Adrenal gland (tissue), 12 donors: ENCODE results near the gene GZMA. TPM values are rescaled to one million over a fixed set of nuclear protein-coding genes. Genes with fewer than 3 reads are reported as not detected.

Experiments
- DNase-seq, 7 donors: peaks; one replicate each; pipeline ENCODE4 v3.0.0-alpha.2; 2019 to 2020
- H3K27ac ChIP-seq, 5 donors: fragments of 200-600 bp; sonication (generic) in 4 of 5; 1 replicate in 3 of 5; 2 replicates in 2 of 5; pipeline versions ENCODE4 v1.5.1 to v1.8.0; 2016 to 2020; ENCODE audit warnings: mild to moderate bottlenecking in 1 of 5
- H3K27me3 ChIP-seq: fragments of 200-600 bp; 2 replicates; pipeline ENCODE4 v1.8.0; 2021
- H3K36me3 ChIP-seq, 2 donors: fragments of 200-600 bp; replicated peaks in 1 of 2; 1 replicate in 1 of 2; 2 replicates in 1 of 2; pipeline versions ENCODE4 v1.5.1 to v1.8.0; 2018 to 2022
- H3K4me1 ChIP-seq, 2 donors: fragments of 200-600 bp; replicated peaks in 1 of 2; 1 replicate in 1 of 2; 2 replicates in 1 of 2; pipeline versions ENCODE4 v1.5.1 to v1.8.0; 2018 to 2021
- H3K4me3 ChIP-seq, 4 donors: fragments of 200-600 bp; sonication (generic) in 3 of 4; one replicate each; pipeline ENCODE4 v1.5.1; 2016 to 2018
- H3K9me3 ChIP-seq, 3 donors: fragments of 200-600 bp; sonication (generic) in 1 of 3; replicated peaks in 1 of 3; 1 replicate in 2 of 3; 2 replicates in 1 of 3; pipeline versions ENCODE4 v1.5.1 to v1.8.0; 2016 to 2021
- CTCF ChIP-seq, 6 experiments: fragments of 450-650 bp in 4 of 6; fragments of 200-600 bp in 2 of 6; sonication (generic) in 1 of 6; IDR thresholded peaks; 1 replicate in 5 of 6; 2 replicates in 1 of 6; pipeline versions ENCODE4 v1.5.1 to v1.8.0; 2016 to 2021; ENCODE audit warnings: antibody characterized with exemption in 6 of 6, mild to moderate bottlenecking in 2 of 6, moderate library complexity in 1 of 6
- POLR2A ChIP-seq, 2 donors: fragments of 450-650 bp; IDR thresholded peaks; one replicate each; pipeline ENCODE4 v1.6.1; 2017; ENCODE audit warnings: antibody characterized with exemption in 2 of 2, mild to moderate bottlenecking in 2 of 2, moderate library complexity in 1 of 2
- WGBS, 4 donors: extraction: QIAGEN DNeasy Blood & Tissue Kit in 2 of 4; methylation state at CpG; one replicate each; pipeline versions ENCODE4 v1.1.5 to v1.1.7; 2013 to 2017; 5-methylcytosine and 5-hydroxymethylcytosine counted together
- intact Hi-C, 2 donors: fragments of 100-400 bp; cut with DNase I; formaldehyde crosslinking; loops; one replicate each; pipeline versions ENCODE4 v1.14.1 to v1.15.0; 2022 to 2023
- polyA plus RNA-seq, 3 donors: library from polyadenylated mRNA; stranded (reverse); fragments of 200-250 nt in 2 of 3; fragments of 350-450 nt in 1 of 3; fragmentation: Illumina TruSeq in 1 of 3; extraction: RNeasy Lipid Tissue Mini Kit (QIAGEN cat#74804) in 1 of 3; gene quantifications; one replicate each; pipeline ENCODE4 v1.2.3, GENCODE V29; 2013 to 2014
- total RNA-seq, 9 donors: library from RNA; depleted of rRNA in 4 of 9; stranded (reverse); fragments of >200 nt in 4 of 9; fragments of 120-200 nt in 1 of 9; fragmentation: NEBNext Ultra II Directional in 1 of 9; extraction: Animal tissue kit (Norgen Biotek cat#: 25700) in 1 of 9; gene quantifications; one replicate each; pipeline versions ENCODE4 v1.1.0 to v1.2.4, GENCODE V29; 2013 to 2023
- donor health status: healthy with polysubstance abuse.
- donor health status: Bipolar disorder and iron deficiency.
- donor health status: DM: yes; HTN: yes; CAD: no.
- donor health status: DM: no; HTN: no; CAD: no.
- donor health status: DM: no; HTN: no; CAD: no.
- donor health status: DM: yes; HTN: yes; CAD: no.

GZMA gene
- total and polyA plus RNA-seq, 12 donors, result 0.39 to 9.7 (median 1.9) TPM; not detected in 2

- Histone ChIP-seq H3K9me3 (no peaks in the 10 kb centered on the region), H3K36me3 (no peaks in the 10 kb centered on the region), H3K27me3 (no peaks in the 10 kb centered on the region), H3K4me1 (no peaks in the 10 kb centered on the region), H3K4me3 (no peak overlapping the region), H3K27ac (no peak overlapping the region)
- no peak for TF ChIP-seq CTCF (IDR thresholded peaks at IDR 0.05)
- no peak for TF ChIP-seq POLR2A (IDR thresholded peaks at IDR 0.05)
- intact Hi-C loops, result no loop called here
- DNase-seq, result no peak
- WGBS, 4 donors, result 65 to 70% (median 68%) methylated on average over 2 of the region's 2 CpGs
These were observed 38.5 kb upstream of the GZMA start for GRCh38 chr5:55063899-55064298.

- intact Hi-C loops, result no loop called here
These were observed 37.9 kb upstream of the GZMA start for GRCh38 chr5:55064523-55064922.

GRCh38 chr5:55066277-55066676 is 36.2 kb upstream of the GZMA start:
- Histone ChIP-seq H3K36me3 (no peaks in the 10 kb centered on the region), H3K4me1 (no peaks in the 10 kb centered on the region), H3K27me3 (no peaks in the 10 kb centered on the region), H3K27ac (no peak overlapping the region), H3K4me3 (no peak overlapping the region), H3K9me3 (no peaks in the 10 kb centered on the region)
- 90 to 99% (median 96%) methylated on average over 3 of the region's 3 CpGs for WGBS, 4 donors
- intact Hi-C loops, result no loop called here
- TF ChIP-seq POLR2A (IDR thresholded peaks at IDR 0.05) (no peak), CTCF (IDR thresholded peaks at IDR 0.05) (no peak)
- DNase-seq, result no peak

More at GRCh38 chr5:55064523-55064922, 37.9 kb upstream of the GZMA start:
- WGBS, 4 donors, result 80 to 82% (median 81%) methylated on average over 3 of the region's 3 CpGs
- H3K9me3 ChIP-seq, result no peaks in the 10 kb centered on the region
- DNase-seq, result no peak
- no peak overlapping the region for H3K4me3 ChIP-seq
- H3K27ac ChIP-seq, result no peak overlapping the region
- no peak for TF ChIP-seq POLR2A (IDR thresholded peaks at IDR 0.05)
- TF ChIP-seq CTCF (IDR thresholded peaks at IDR 0.05), result no peak
- no peaks in the 10 kb centered on the region for H3K4me1 ChIP-seq
- H3K36me3 ChIP-seq, result no peaks in the 10 kb centered on the region
- no peaks in the 10 kb centered on the region for H3K27me3 ChIP-seq

GRCh38 chr5:55070968-55071367 is 31.5 kb upstream of the GZMA start:
- intact Hi-C loops, result no loop called here
- no peaks in the 10 kb centered on the region for H3K36me3 ChIP-seq
- no peaks in the 10 kb centered on the region for H3K4me1 ChIP-seq
- H3K4me3 ChIP-seq, result no peak overlapping the region
- no peak overlapping the region for H3K27ac ChIP-seq
- no peaks in the 10 kb centered on the region for H3K27me3 ChIP-seq
- no peaks in the 10 kb centered on the region for H3K9me3 ChIP-seq
- no peak for DNase-seq
- WGBS, 4 donors, result 85 to 100% (median 95%) methylated on average over 1 of the region's 1 CpG
- no peak for TF ChIP-seq POLR2A (IDR thresholded peaks at IDR 0.05)
- no peak for TF ChIP-seq CTCF (IDR thresholded peaks at IDR 0.05)
